Cardiac muscle cell (in vitro differentiated cells and primary cell): ENCODE results near the gene CEP85L. TPM values are rescaled to one million over a fixed set of nuclear protein-coding genes. Genes with fewer than 3 reads are reported as not detected.

Source experiments
- DNase-seq, 2 donors: peaks; one replicate each; pipeline versions ENCODE4 v3.0.0 to v3.0.0-alpha.2; 2010 to 2017; ENCODE audit warnings: low read depth in 1 of 2, low spot score in 1 of 2
- H3K27ac ChIP-seq: fragments of 200-600 bp; sonication (generic); 2 replicates; pipeline ENCODE4 v1.5.1; 2016
- H3K27me3 ChIP-seq: fragments of 200-600 bp; sonication (generic); 2 replicates; pipeline ENCODE4 v1.6.0; 2016; ENCODE audit warnings: control low read depth
- H3K36me3 ChIP-seq: fragments of 200-600 bp; sonication (generic); 2 replicates; pipeline ENCODE4 v1.5.1; 2016; ENCODE audit warnings: control low read depth
- H3K4me1 ChIP-seq: fragments of 200-600 bp; sonication (generic); 2 replicates; pipeline ENCODE4 v1.8.1; 2017; ENCODE audit warnings: low read depth, mild to moderate bottlenecking, mixed run types
- H3K4me3 ChIP-seq: fragments of 200-600 bp; sonication (generic); 2 replicates; pipeline ENCODE4 v1.5.1; 2016; ENCODE audit warnings: mild to moderate bottlenecking
- H3K9me3 ChIP-seq: fragments of 200-600 bp; sonication (generic); 2 replicates; pipeline ENCODE4 v1.5.1; 2017; ENCODE audit warnings: low read depth, mild to moderate bottlenecking, control low read depth
- polyA plus RNA-seq: library from polyadenylated mRNA; unstranded; fragments of >200 nt; fragmentation: Nextera tagmentation; extraction: Ambion mirVana; gene quantifications from 2 replicates; pipeline ENCODE4 v1.2.1, GENCODE V29; 2016
- total RNA-seq: library from RNA; depleted of rRNA; stranded (reverse); fragments of >200 nt; gene quantifications from 2 replicates; pipeline ENCODE4 v1.2.3, GENCODE V29; 2016
- TF ChIP-seq, protein P1 (sequence below): IDR thresholded peaks from 2 replicates; pipeline ENCODE4 v1.5.1; 2012; ENCODE audit warnings: low read depth, mild to moderate bottlenecking, low read length

CEP85L gene
- total and polyA plus RNA-seq, 2 experiments from 2014 or later: 7.9 to 20.0 TPM

DNA sequence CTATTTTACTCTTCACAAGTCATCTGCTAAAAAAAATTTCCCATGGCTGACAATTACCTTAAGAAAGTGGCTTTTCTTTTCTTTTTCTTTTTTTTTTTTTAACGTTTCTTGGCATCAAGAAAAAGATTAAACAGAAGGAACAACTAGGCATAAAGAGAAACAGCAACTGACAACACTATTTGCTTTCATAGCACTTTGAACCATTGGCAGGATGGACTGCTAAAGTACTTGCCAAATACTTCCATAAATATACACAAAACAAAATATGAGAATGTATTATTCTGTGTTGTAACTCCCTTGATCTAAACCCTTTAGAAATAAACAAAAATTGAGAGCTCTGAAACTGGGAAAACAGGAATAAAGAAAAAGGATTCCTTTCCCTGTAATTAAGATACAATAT, 123.3 kb downstream of the CEP85L start:
- TF ChIP-seq, protein P1, sequence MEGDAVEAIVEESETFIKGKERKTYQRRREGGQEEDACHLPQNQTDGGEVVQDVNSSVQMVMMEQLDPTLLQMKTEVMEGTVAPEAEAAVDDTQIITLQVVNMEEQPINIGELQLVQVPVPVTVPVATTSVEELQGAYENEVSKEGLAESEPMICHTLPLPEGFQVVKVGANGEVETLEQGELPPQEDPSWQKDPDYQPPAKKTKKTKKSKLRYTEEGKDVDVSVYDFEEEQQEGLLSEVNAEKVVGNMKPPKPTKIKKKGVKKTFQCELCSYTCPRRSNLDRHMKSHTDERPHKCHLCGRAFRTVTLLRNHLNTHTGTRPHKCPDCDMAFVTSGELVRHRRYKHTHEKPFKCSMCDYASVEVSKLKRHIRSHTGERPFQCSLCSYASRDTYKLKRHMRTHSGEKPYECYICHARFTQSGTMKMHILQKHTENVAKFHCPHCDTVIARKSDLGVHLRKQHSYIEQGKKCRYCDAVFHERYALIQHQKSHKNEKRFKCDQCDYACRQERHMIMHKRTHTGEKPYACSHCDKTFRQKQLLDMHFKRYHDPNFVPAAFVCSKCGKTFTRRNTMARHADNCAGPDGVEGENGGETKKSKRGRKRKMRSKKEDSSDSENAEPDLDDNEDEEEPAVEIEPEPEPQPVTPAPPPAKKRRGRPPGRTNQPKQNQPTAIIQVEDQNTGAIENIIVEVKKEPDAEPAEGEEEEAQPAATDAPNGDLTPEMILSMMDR: no peak
- Histone ChIP-seq H3K27me3 (no peaks in the 10 kb centered on the region), H3K9me3 (no peaks in the 10 kb centered on the region), H3K27ac (no peak overlapping the region), H3K4me1 (peaks cover 14% of the 10 kb centered on the region), H3K4me3 (no peak overlapping the region), H3K36me3 (no peaks in the 10 kb centered on the region)
- DNase-seq: no peak

DNA sequence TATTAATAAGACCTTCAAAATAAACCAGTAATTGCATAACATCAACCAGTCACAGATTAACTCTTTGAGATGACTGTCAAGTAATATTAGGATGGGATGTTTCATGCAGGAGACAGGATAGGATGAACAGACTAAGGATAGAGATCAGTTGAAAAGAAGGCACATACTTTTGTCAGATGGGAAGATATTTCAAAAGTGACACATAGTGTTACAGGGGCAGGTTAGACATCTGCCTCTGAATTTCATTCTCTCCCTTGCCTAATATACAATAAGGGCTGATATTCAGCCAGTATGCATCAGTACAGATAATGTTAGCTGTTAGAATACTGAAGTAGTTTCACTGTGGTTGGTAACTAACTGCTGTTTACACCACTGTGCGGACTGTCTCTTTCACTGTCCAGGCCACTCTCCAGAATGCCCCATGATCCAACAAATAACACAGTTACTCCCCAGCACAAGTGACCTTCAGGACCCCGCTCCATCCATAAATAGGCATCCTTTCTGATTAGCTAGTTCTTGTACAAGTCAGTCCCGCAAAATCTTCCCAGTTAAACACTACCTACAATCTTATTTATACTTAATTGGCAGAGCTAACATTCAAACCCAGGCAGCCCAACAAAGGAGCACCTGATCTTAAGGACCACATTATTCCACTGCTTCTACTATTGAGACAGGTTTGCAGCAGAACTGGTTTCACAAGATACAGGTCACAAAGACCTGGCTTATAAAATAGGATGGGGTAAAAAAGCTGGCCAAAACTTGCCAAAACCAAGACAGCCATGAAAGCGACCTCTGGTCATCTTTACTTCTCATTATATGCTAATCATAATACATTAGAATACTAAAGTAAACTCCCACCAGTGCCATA, 125.2 kb downstream of the CEP85L start:
- Histone ChIP-seq H3K4me3 (no peak overlapping the region), H3K36me3 (no peaks in the 10 kb centered on the region), H3K4me1 (peaks cover 14% of the 10 kb centered on the region), H3K9me3 (no peaks in the 10 kb centered on the region), H3K27me3 (no peaks in the 10 kb centered on the region), H3K27ac (peak overlapping the region; percentile 87)
- DNase-seq: no peak
- TF ChIP-seq, protein P1: no peak

DNA sequence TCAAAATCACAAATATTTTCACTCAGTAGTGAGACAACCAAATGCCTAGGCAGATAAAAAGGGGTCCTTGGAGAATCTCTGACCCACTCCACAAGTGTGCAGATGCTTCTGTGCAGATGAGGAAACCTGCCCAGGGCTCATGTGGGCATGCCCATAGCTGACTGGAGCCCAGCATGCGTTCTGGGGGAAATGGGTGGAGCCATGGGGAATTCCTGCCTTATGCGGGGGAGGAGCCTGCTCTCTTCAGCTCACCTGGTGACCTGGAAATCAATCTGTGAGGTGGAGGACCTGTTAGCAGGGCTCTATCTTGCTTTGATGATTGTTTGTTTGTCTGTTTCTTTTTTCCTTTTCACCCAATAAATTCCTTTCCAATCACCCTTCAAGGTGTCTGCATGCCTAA, 126.7 kb downstream of the CEP85L start:
- H3K36me3 ChIP-seq: no peaks in the 10 kb centered on the region
- no peak overlapping the region for H3K27ac ChIP-seq
- peaks cover 20% of the 10 kb centered on the region for H3K4me1 ChIP-seq
- no peaks in the 10 kb centered on the region for H3K9me3 ChIP-seq
- no peak overlapping the region for H3K4me3 ChIP-seq
- no peak for DNase-seq
- no peaks in the 10 kb centered on the region for H3K27me3 ChIP-seq
- TF ChIP-seq, protein P1: no peak

DNA sequence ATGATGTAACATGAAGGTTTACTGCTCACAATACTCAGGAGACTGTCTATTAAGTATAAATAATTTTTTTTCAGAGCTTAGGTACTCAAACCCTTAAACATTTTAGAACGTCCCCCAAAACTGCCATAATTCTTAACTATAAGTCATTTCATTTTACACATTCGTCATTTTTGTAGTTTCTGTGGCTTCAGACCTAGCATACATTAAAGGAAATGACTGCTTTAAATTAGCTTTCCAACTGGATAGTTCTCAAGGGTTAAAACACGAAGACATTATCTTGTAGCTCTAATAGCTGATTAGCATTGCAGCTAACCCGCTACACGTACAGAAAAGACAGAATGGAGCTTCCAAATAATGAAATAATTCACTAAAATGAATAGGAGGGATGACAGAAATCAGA, 128.2 kb downstream of the CEP85L start:
- no peaks in the 10 kb centered on the region for H3K36me3 ChIP-seq
- H3K27me3 ChIP-seq: no peaks in the 10 kb centered on the region
- no peak overlapping the region for H3K4me3 ChIP-seq
- no peak for DNase-seq
- no peak overlapping the region for H3K27ac ChIP-seq
- no peaks in the 10 kb centered on the region for H3K9me3 ChIP-seq
- H3K4me1 ChIP-seq: peaks cover 19% of the 10 kb centered on the region
- TF ChIP-seq, protein P1: no peak

DNA sequence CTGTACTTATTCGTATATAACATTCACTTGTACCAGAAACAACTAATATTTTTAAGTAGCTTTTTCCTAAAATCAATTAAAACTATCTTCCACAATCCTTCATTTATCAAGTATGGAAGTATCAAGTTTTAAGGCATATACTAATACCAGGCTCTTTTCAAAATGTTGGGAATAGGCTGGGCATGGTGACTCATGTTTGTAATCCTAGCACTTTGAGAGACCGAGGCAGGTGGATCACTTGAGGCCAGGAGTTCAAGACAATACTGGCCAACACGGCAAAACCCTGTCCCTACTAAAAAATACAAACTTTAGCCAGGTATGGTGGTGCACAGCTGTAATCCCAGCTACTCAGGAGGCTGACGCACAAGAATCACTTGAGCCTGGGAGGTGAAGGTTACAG, 129.0 kb downstream of the CEP85L start:
- TF ChIP-seq, protein P1: no peak
- Histone ChIP-seq H3K9me3 (no peaks in the 10 kb centered on the region), H3K27ac (no peak overlapping the region), H3K27me3 (no peaks in the 10 kb centered on the region), H3K4me1 (peaks cover 14% of the 10 kb centered on the region), H3K4me3 (no peak overlapping the region), H3K36me3 (no peaks in the 10 kb centered on the region)
- no peak for DNase-seq
